Liver (tissue), 9 donors: ENCODE results near the gene NIP7. TPM values are rescaled to one million over a fixed set of nuclear protein-coding genes. Genes with fewer than 3 reads are reported as not detected.

Experiments
- DNase-seq: peaks from one replicate; pipeline ENCODE4 v3.0.0-alpha.2; 2017; ENCODE audit warnings: low spot score
- H3K27ac ChIP-seq, 2 donors: one replicate each; pipeline ENCODE4 v1.7.0; 2013; ENCODE audit warnings: inconsistent platforms in 2 of 2, low read length in 2 of 2, control low read depth in 1 of 2, low read depth in 1 of 2, mild to moderate bottlenecking in 1 of 2
- H3K27me3 ChIP-seq, 4 donors: one replicate each; pipeline versions ENCODE4 v1.6.1 to v1.7.0; 2013; ENCODE audit warnings: low read length in 3 of 4, inconsistent platforms in 1 of 4, mild to moderate bottlenecking in 1 of 4, moderate library complexity in 1 of 4; ENCODE audit not compliant: control insufficient read depth in 4 of 4, insufficient read depth in 4 of 4
- H3K36me3 ChIP-seq, 4 donors: one replicate each; pipeline versions ENCODE4 v1.6.1 to v1.7.0; 2013; ENCODE audit warnings: low read length in 3 of 4, mild to moderate bottlenecking in 3 of 4, low read depth in 1 of 4, moderate library complexity in 1 of 4; ENCODE audit not compliant: control insufficient read depth in 4 of 4, insufficient read depth in 3 of 4
- H3K4me1 ChIP-seq, 4 donors: one replicate each; pipeline versions ENCODE4 v1.6.1 to v1.7.0; 2013; ENCODE audit warnings: low read length in 3 of 4, mild to moderate bottlenecking in 3 of 4, moderate library complexity in 1 of 4; ENCODE audit not compliant: control insufficient read depth in 4 of 4, insufficient read depth in 4 of 4
- H3K4me3 ChIP-seq, 3 donors: one replicate each; pipeline versions ENCODE4 v1.6.1 to v1.7.0; 2013; ENCODE audit warnings: low read length in 3 of 3, control low read depth in 1 of 3, low read depth in 1 of 3, mild to moderate bottlenecking in 1 of 3
- H3K9ac ChIP-seq, 2 donors: one replicate each; pipeline ENCODE4 v1.7.0; 2013; ENCODE audit warnings: low read length in 2 of 2, mild to moderate bottlenecking in 2 of 2, moderate library complexity in 2 of 2, control low read depth in 1 of 2, low read depth in 1 of 2
- H3K9me3 ChIP-seq, 4 donors: one replicate each; pipeline versions ENCODE4 v1.6.1 to v1.7.0; 2013; ENCODE audit warnings: low read length in 3 of 4; ENCODE audit not compliant: control insufficient read depth in 4 of 4
- EGR1 ChIP-seq, 2 donors: IDR thresholded peaks; 2 replicates each; pipeline ENCODE4 v1.6.1; 2016 to 2018; ENCODE audit warnings: antibody characterized with exemption in 2 of 2, low read depth in 2 of 2
- FOXA1 ChIP-seq: IDR thresholded peaks from 2 replicates; pipeline ENCODE4 v1.6.1; 2016; ENCODE audit warnings: antibody characterized with exemption
- FOXA2 ChIP-seq: IDR thresholded peaks from 2 replicates; pipeline ENCODE4 v1.6.1; 2016; ENCODE audit warnings: antibody characterized with exemption
- GABPA ChIP-seq, 2 donors: IDR thresholded peaks in 1 of 2; conservative IDR thresholded peaks in 1 of 2; 2 replicates each; pipeline ENCODE4 v1.6.1; 2016; ENCODE audit warnings: antibody characterized with exemption in 2 of 2, mild to moderate bottlenecking in 1 of 2, moderate library complexity in 1 of 2
- HNF4A ChIP-seq, 2 donors: conservative IDR thresholded peaks; 2 replicates each; pipeline ENCODE4 v1.6.1; 2016; ENCODE audit warnings: antibody characterized with exemption in 2 of 2, mild to moderate bottlenecking in 2 of 2
- HNF4G ChIP-seq: IDR thresholded peaks from 2 replicates; pipeline ENCODE4 v1.6.1; 2016; ENCODE audit warnings: antibody characterized with exemption
- JUND ChIP-seq, 2 donors: IDR thresholded peaks; 2 replicates each; pipeline ENCODE4 v1.6.1; 2016; ENCODE audit warnings: antibody characterized with exemption in 2 of 2
- NR2F2 ChIP-seq: IDR thresholded peaks from 2 replicates; pipeline ENCODE4 v1.6.1; 2016; ENCODE audit warnings: antibody characterized with exemption
- RXRA ChIP-seq, 2 donors: IDR thresholded peaks; 2 replicates each; pipeline ENCODE4 v1.6.1; 2017 to 2018; ENCODE audit warnings: antibody characterized with exemption in 2 of 2, mild to moderate bottlenecking in 1 of 2
- SP1 ChIP-seq: IDR thresholded peaks from 2 replicates; pipeline ENCODE4 v1.6.1; 2018; ENCODE audit warnings: antibody characterized with exemption, mild to moderate bottlenecking
- TAF1 ChIP-seq: conservative IDR thresholded peaks from 2 replicates; pipeline ENCODE4 v1.6.1; 2016; ENCODE audit warnings: antibody characterized with exemption, mild to moderate bottlenecking
- YY1 ChIP-seq: IDR thresholded peaks from 2 replicates; pipeline ENCODE4 v1.6.1; 2016; ENCODE audit warnings: antibody characterized with exemption, mild to moderate bottlenecking
- WGBS: extraction: QIAGEN DNeasy Blood & Tissue Kit; methylation state at CpG from one replicate; pipeline ENCODE4 v1.1.7; 2013; 5-methylcytosine and 5-hydroxymethylcytosine counted together
- polyA plus RNA-seq, 2 donors: library from polyadenylated mRNA; stranded (reverse) in 1 of 2; unstranded in 1 of 2; fragments of 200-250 nt in 1 of 2; fragments of >200 nt in 1 of 2; fragmentation: Nextera tagmentation in 1 of 2; extraction: Ambion mirVana in 1 of 2; gene quantifications; one replicate each; pipeline versions ENCODE4 v1.2.1 to v1.2.3, GENCODE V29; 2013 to 2015
- total RNA-seq, 2 donors: library from RNA; depleted of rRNA; stranded (reverse); fragments of >200 nt; gene quantifications; one replicate each; pipeline ENCODE4 v1.2.3, GENCODE V29; 2014
- TF ChIP-seq, protein P1 (sequence below): IDR thresholded peaks from 2 replicates; pipeline ENCODE4 v1.6.1; 2016; ENCODE audit warnings: antibody characterized with exemption
- TF ChIP-seq, protein P2 (sequence below): IDR thresholded peaks from 2 replicates; pipeline ENCODE4 v1.6.1; 2016; ENCODE audit warnings: antibody characterized with exemption
- TF ChIP-seq, protein P3 (sequence below): IDR thresholded peaks from 2 replicates; pipeline ENCODE4 v1.6.1; 2016; ENCODE audit warnings: antibody characterized with exemption, mild to moderate bottlenecking
- TF ChIP-seq, protein P4 (sequence below): fragments of 150-350 bp; IDR thresholded peaks from 2 replicates; pipeline ENCODE4 v1.5.1; 2017; ENCODE audit warnings: improper control_type of control experiment, low read depth, low read length; ENCODE audit not compliant: missing input control
- donor health status: healthy.
- donor health status: healthy.
- donor health status: healthy.
- donor health status: healthy.
- donor health status: healthy.

Gene NIP7
- total and polyA plus RNA-seq, 4 donors, result 7.4 to 14.0 (median 11.1) TPM

DNA sequence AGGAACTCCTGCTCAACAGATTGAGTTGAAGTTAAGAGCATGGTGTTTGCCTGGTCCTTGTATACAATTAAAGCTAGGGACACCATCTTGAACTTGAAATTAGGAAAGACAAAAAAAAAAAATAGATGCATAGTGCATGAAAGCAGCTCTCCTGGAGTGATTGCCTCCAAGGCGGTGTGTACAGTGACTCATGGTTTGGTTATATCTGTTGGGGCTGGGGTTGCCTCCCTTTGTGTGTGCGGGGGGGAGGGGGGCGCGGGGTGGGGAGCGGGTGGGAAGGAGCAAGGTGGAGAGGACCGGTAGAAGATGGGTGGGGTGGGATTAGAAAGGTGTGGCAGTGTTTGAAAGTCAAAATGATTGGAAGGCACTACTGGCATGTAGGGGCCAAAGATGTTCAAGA, 8.7 kb downstream of the NIP7 start:
- H3K27ac ChIP-seq, result no peak overlapping the region
- 97% methylated on average over 6 of the region's 6 CpGs for WGBS
- no peaks in the 10 kb centered on the region for H3K9me3 ChIP-seq
- H3K9ac ChIP-seq, result no peak overlapping the region
- no peak for TF ChIP-seq EGR1 (IDR thresholded peaks at IDR 0.05; ENCODE audit: low read depth in 2 of 2)
- TF ChIP-seq GABPA (IDR thresholded peaks at IDR 0.05 in 1 of 2, conservative IDR thresholded peaks at IDR 0.05 in 1 of 2), result no peak
- no peak for TF ChIP-seq HNF4A (conservative IDR thresholded peaks at IDR 0.05)
- TF ChIP-seq YY1, result no peak
- TF ChIP-seq, protein P1, sequence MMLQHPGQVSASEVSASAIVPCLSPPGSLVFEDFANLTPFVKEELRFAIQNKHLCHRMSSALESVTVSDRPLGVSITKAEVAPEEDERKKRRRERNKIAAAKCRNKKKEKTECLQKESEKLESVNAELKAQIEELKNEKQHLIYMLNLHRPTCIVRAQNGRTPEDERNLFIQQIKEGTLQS, result no peak
- no peak for TF ChIP-seq FOXA2
- no peak for TF ChIP-seq FOXA1
- TF ChIP-seq, protein P2, sequence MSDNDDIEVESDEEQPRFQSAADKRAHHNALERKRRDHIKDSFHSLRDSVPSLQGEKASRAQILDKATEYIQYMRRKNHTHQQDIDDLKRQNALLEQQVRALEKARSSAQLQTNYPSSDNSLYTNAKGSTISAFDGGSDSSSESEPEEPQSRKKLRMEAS, result no peak
- TF ChIP-seq, protein P3, sequence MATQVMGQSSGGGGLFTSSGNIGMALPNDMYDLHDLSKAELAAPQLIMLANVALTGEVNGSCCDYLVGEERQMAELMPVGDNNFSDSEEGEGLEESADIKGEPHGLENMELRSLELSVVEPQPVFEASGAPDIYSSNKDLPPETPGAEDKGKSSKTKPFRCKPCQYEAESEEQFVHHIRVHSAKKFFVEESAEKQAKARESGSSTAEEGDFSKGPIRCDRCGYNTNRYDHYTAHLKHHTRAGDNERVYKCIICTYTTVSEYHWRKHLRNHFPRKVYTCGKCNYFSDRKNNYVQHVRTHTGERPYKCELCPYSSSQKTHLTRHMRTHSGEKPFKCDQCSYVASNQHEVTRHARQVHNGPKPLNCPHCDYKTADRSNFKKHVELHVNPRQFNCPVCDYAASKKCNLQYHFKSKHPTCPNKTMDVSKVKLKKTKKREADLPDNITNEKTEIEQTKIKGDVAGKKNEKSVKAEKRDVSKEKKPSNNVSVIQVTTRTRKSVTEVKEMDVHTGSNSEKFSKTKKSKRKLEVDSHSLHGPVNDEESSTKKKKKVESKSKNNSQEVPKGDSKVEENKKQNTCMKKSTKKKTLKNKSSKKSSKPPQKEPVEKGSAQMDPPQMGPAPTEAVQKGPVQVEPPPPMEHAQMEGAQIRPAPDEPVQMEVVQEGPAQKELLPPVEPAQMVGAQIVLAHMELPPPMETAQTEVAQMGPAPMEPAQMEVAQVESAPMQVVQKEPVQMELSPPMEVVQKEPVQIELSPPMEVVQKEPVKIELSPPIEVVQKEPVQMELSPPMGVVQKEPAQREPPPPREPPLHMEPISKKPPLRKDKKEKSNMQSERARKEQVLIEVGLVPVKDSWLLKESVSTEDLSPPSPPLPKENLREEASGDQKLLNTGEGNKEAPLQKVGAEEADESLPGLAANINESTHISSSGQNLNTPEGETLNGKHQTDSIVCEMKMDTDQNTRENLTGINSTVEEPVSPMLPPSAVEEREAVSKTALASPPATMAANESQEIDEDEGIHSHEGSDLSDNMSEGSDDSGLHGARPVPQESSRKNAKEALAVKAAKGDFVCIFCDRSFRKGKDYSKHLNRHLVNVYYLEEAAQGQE, result no peak
- no peak for TF ChIP-seq NR2F2
- TF ChIP-seq RXRA (IDR thresholded peaks at IDR 0.05), result no peak
- no peak for TF ChIP-seq SP1
- H3K36me3 ChIP-seq, result peaks cover 1 to 13% (median 7%) of the 10 kb centered on the region in 4 donors
- no peaks in the 10 kb centered on the region for H3K27me3 ChIP-seq
- DNase-seq, result no peak
- H3K4me3 ChIP-seq, result no peak overlapping the region
- H3K4me1 ChIP-seq, result peaks cover 3 to 11% (median 8%) of the 10 kb centered on the region in 4 donors

DNA sequence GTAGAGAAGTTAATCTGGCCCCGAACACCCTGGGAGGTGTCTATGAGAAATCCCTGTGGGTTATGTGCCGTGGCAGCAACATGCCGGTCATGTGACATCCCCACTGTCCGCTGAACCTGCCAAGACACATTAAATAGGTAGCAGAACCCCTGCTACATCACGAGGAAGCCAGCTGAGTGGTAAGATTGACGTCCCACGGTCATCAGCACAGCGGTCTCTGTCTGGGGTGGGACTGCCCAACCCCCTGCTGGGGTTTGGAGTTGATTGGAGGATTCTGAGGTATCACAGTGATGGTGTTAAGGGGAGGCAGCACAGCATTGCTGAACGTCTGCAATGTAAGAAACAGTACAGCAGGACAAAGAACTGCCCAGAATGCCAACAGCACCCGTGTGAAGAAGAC, 10.0 kb downstream of the NIP7 start:
- no peak overlapping the region for H3K4me3 ChIP-seq
- no peaks in the 10 kb centered on the region for H3K27me3 ChIP-seq
- no peaks in the 10 kb centered on the region for H3K9me3 ChIP-seq
- H3K27ac ChIP-seq, result no peak overlapping the region
- H3K9ac ChIP-seq, result no peak overlapping the region
- peaks cover 0 to 6% (median 2%) of the 10 kb centered on the region in 4 donors for H3K36me3 ChIP-seq
- peaks cover 3 to 11% (median 8%) of the 10 kb centered on the region in 4 donors for H3K4me1 ChIP-seq
- no peak for TF ChIP-seq FOXA1
- TF ChIP-seq HNF4G, result no peak
- DNase-seq, result no peak
- WGBS, result 94% methylated on average over 10 of the region's 10 CpGs

DNA sequence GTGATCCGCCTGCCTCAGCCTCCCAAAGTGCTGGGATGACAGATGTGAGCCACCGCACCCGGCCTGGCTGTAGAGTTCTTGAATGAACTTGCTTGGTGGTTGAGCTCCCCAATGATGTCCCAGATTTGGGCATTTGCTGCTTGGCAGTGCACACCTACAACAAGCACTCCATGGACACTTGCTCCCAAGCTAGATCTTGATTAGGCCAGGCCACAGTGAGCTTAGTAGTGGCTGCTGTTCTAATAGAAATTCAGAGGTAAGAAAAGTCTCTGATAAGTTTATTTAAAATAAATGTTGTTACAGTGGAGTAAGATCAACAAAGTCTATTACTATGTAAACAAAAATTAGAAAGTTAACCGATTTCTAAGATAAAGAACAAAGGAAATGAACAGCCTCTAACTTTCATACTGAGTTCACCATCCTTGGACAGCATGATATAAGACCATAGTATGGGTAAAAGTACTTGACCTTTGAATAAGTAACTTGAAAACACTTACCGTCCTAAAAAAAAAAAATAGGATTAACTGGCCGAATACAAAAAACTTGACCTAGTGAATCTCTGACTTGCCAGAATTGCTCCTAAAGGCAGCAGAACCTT, 11.1 kb downstream of the NIP7 start:
- 64% methylated on average over 6 of the region's 6 CpGs for WGBS
- no peak for TF ChIP-seq GABPA (IDR thresholded peaks at IDR 0.05 in 1 of 2, conservative IDR thresholded peaks at IDR 0.05 in 1 of 2)
- no peak for TF ChIP-seq EGR1 (IDR thresholded peaks at IDR 0.05; ENCODE audit: low read depth in 2 of 2)
- no peak for TF ChIP-seq NR2F2
- TF ChIP-seq TAF1, result no peak
- no peak for TF ChIP-seq RXRA (IDR thresholded peaks at IDR 0.05)
- TF ChIP-seq FOXA2, result no peak
- TF ChIP-seq SP1, result no peak
- TF ChIP-seq, protein P4, sequence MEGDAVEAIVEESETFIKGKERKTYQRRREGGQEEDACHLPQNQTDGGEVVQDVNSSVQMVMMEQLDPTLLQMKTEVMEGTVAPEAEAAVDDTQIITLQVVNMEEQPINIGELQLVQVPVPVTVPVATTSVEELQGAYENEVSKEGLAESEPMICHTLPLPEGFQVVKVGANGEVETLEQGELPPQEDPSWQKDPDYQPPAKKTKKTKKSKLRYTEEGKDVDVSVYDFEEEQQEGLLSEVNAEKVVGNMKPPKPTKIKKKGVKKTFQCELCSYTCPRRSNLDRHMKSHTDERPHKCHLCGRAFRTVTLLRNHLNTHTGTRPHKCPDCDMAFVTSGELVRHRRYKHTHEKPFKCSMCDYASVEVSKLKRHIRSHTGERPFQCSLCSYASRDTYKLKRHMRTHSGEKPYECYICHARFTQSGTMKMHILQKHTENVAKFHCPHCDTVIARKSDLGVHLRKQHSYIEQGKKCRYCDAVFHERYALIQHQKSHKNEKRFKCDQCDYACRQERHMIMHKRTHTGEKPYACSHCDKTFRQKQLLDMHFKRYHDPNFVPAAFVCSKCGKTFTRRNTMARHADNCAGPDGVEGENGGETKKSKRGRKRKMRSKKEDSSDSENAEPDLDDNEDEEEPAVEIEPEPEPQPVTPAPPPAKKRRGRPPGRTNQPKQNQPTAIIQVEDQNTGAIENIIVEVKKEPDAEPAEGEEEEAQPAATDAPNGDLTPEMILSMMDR, result no peak
- no peak for TF ChIP-seq FOXA1
- TF ChIP-seq, protein P3, result no peak
- TF ChIP-seq YY1, result no peak
- TF ChIP-seq, protein P2, result no peak
- TF ChIP-seq JUND (IDR thresholded peaks at IDR 0.05), result no peak
- H3K9me3 ChIP-seq, result no peaks in the 10 kb centered on the region
- H3K4me3 ChIP-seq, result no peak overlapping the region
- H3K9ac ChIP-seq, result no peak overlapping the region
- no peak overlapping the region for H3K27ac ChIP-seq
- no peaks in the 10 kb centered on the region for H3K27me3 ChIP-seq
- H3K36me3 ChIP-seq, result peaks cover 0 to 10% (median 4%) of the 10 kb centered on the region in 4 donors
- DNase-seq, result no peak
- peaks cover 3 to 11% (median 8%) of the 10 kb centered on the region in 4 donors for H3K4me1 ChIP-seq
